AG04450 (cell line): Measurements from ENCODE around the gene OR7A17. TPM values are rescaled to one million over a fixed set of nuclear protein-coding genes. Genes with fewer than 3 reads are reported as not detected.

Source experiments
- CTCF ChIA-PET: fragments of 300-600, 350-600 bp; formaldehyde crosslinking; extraction: SDS; loops from one replicate; lab custom pipeline; 2022; ENCODE audit warnings: antibody characterized with exemption, inconsistent platforms; lab: Charles Lee
- POLR2A ChIA-PET: fragments of 350-600 bp; formaldehyde crosslinking; extraction: SDS; loops from one replicate; lab custom pipeline; 2021; ENCODE audit warnings: antibody characterized with exemption, inconsistent platforms; lab: Yijun Ruan, JAX
- DNase-seq: peaks from one replicate; pipeline ENCODE4 v3.0.0-alpha.2; 2011; ENCODE audit warnings: low read depth, low spot score
- H3K27ac ChIP-seq: one replicate; pipeline ENCODE4 v1.5.1; 2012; ENCODE audit warnings: low read depth, low read length, control low read depth
- H3K27me3 ChIP-seq: one replicate; pipeline ENCODE4 v1.6.0; 2012; ENCODE audit warnings: low read length; ENCODE audit not compliant: control insufficient read depth, insufficient read depth
- H3K4me3 ChIP-seq: 2 replicates; pipeline ENCODE4 v1.5.1; 2011; ENCODE audit warnings: mild to moderate bottlenecking, low read depth, low read length, control low read depth
- H3K9me3 ChIP-seq: 2 replicates; pipeline ENCODE4 v1.5.1; 2012; ENCODE audit warnings: low read length; ENCODE audit not compliant: control insufficient read depth, insufficient read depth
- polyA plus RNA-seq: library from polyadenylated mRNA; depleted of rRNA; stranded (reverse); fragments of >200 nt; gene quantifications from 2 replicates; pipeline ENCODE4 v1.2.3, GENCODE V29; 2011; rRNA removed
- small RNA-seq: library from RNA; depleted of rRNA; stranded (forward); fragments of <200 nt; gene quantifications from one replicate; pipeline ENCODE3, GENCODE V24; 2012; ENCODE audit warnings: low read depth; ENCODE audit not compliant: insufficient read length
- TF ChIP-seq, protein P1 (sequence below): IDR thresholded peaks from 2 replicates; pipeline ENCODE4 v1.5.1; 2011; ENCODE audit warnings: low read depth, low read length, control low read depth, inconsistent platforms

The OR7A17 gene
- polyA plus RNA-seq, 1 experiment: not detected

- no peak overlapping the region for H3K4me3 ChIP-seq
- no peak overlapping the region for H3K27ac ChIP-seq
- no peak for DNase-seq
- H3K27me3 ChIP-seq: no peaks in the 10 kb centered on the region
- no peaks in the 10 kb centered on the region for H3K9me3 ChIP-seq
- TF ChIP-seq, protein P1, sequence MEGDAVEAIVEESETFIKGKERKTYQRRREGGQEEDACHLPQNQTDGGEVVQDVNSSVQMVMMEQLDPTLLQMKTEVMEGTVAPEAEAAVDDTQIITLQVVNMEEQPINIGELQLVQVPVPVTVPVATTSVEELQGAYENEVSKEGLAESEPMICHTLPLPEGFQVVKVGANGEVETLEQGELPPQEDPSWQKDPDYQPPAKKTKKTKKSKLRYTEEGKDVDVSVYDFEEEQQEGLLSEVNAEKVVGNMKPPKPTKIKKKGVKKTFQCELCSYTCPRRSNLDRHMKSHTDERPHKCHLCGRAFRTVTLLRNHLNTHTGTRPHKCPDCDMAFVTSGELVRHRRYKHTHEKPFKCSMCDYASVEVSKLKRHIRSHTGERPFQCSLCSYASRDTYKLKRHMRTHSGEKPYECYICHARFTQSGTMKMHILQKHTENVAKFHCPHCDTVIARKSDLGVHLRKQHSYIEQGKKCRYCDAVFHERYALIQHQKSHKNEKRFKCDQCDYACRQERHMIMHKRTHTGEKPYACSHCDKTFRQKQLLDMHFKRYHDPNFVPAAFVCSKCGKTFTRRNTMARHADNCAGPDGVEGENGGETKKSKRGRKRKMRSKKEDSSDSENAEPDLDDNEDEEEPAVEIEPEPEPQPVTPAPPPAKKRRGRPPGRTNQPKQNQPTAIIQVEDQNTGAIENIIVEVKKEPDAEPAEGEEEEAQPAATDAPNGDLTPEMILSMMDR: no peak
- POLR2A ChIA-PET: no interaction called here
- CTCF ChIA-PET: no interaction called here
These were observed 48.5 kb downstream of the OR7A17 start for GRCh38 chr19:14837391-14837790.

DNA sequence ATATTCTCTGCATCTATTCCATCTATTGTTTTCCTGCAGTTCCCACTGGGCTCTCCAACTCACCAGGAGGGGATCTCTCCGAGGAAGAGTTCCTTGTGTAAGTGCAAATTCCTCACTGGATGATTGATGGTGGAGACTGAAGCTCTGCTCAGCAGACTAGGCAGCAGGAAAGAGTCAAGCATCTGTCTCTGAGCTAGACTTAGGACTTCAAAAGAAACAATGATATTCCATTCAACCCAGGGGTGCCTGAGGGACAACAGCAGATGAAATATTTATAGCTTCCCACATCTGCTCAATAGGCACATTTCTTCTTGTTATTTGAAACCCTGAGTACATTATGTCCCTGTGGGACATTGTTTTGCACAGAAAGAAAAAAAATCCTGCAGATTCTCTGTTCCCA, 50.9 kb downstream of the OR7A17 start, which contains the start of the genes OR7A5 and OR7C1:
OR7A5 (minus strand) TSS at position 175 of the 400 bp plus-strand sequence. CDS start 6,944 bp downstream, outside the sequence.
OR7C1 (minus strand) TSS at position 175 of the 400 bp plus-strand sequence. CDS start 35,049 bp downstream, outside the sequence.
- POLR2A ChIA-PET: no interaction called here
- H3K27ac ChIP-seq: no peak within 1 kb of the TSS
- no peaks in the 10 kb centered on the region for H3K9me3 ChIP-seq
- TF ChIP-seq, protein P1: no peak
- no peak for DNase-seq
- CTCF ChIA-PET: no interaction called here
- H3K4me3 ChIP-seq: no peak within 1 kb of the TSS
- H3K27me3 ChIP-seq: peaks cover 3% of the 10 kb centered on the region

GRCh38 chr19:14830702-14831101, 55.2 kb downstream of the OR7A17 start:
- no peak overlapping the region for H3K27ac ChIP-seq
- no peak overlapping the region for H3K4me3 ChIP-seq
- ChIA-PET CTCF (interaction anchor here (0.8 kb wide), 1 partner anchor 49 kb away, joined by 3 read pairs; no protein-coding TSS in a partner anchor), POLR2A (no interaction called here)
- H3K27me3 ChIP-seq: peaks cover 3% of the 10 kb centered on the region
- no peaks in the 10 kb centered on the region for H3K9me3 ChIP-seq
- TF ChIP-seq, protein P1: no peak
- DNase-seq: no peak

Small RNA genes lying within 50 kb of the gene (small RNA-seq; reads per million reads assigned to genes)
- gene OR7A18P: not detected

Other genes starting within 250 kb of the OR7A17 start
- not detected in 2 replicates for gene ADGRE3, start 211.3 kb downstream of the OR7A17 start, polyA plus RNA-seq
- gene ZNF333, start 196.1 kb downstream of the OR7A17 start, polyA plus RNA-seq: 10.7 and 11.8 TPM in 2 replicates
- 0.12 TPM in 1 of 2 replicates, not detected in the other for gene ADGRE2, start 107.6 kb downstream of the OR7A17 start, polyA plus RNA-seq
- gene OR7A5, start 50.9 kb downstream of the OR7A17 start, polyA plus RNA-seq: not detected in 2 replicates
- not detected in 2 replicates for gene OR7C1, start 50.9 kb downstream of the OR7A17 start, polyA plus RNA-seq
- not detected in 2 replicates for gene OR7A10, start 37.2 kb downstream of the OR7A17 start, polyA plus RNA-seq
- not detected in 2 replicates for gene OR7C2, start 55.4 kb upstream of the OR7A17 start, polyA plus RNA-seq
- not detected in 2 replicates for gene SLC1A6, start 93.7 kb upstream of the OR7A17 start, polyA plus RNA-seq
- gene CASP14, start 163.3 kb upstream of the OR7A17 start, polyA plus RNA-seq: not detected in 2 replicates
- gene OR1I1, start 196.1 kb upstream of the OR7A17 start, polyA plus RNA-seq: not detected in 2 replicates
- 30.3 and 42.3 TPM in 2 replicates for gene SYDE1, start 221.3 kb upstream of the OR7A17 start, polyA plus RNA-seq